Spinal cord (tissue), 10 donors: ENCODE data around the gene NFATC4. TPM values are rescaled to one million over a fixed set of nuclear protein-coding genes. Genes with fewer than 3 reads are reported as not detected.

Experiments used
- DNase-seq, 6 donors: peaks; one replicate each; pipeline versions ENCODE4 v3.0.0 to v3.0.0-alpha.2; 2013 to 2015; ENCODE audit warnings: low spot score in 6 of 6, low read depth in 4 of 6
- H3K27ac ChIP-seq: one replicate; pipeline ENCODE4 v1.5.1; 2013; ENCODE audit warnings: low read depth, low read length, control low read depth
- H3K27me3 ChIP-seq: one replicate; pipeline ENCODE4 v1.6.1; 2013; ENCODE audit warnings: low read length; ENCODE audit not compliant: control insufficient read depth, insufficient read depth
- H3K36me3 ChIP-seq: one replicate; pipeline ENCODE4 v1.6.1; 2013; ENCODE audit warnings: low read length; ENCODE audit not compliant: control insufficient read depth, insufficient read depth
- H3K4me1 ChIP-seq: one replicate; pipeline ENCODE4 v1.6.1; 2013; ENCODE audit warnings: low read length; ENCODE audit not compliant: control insufficient read depth, insufficient read depth
- H3K4me3 ChIP-seq: one replicate; pipeline ENCODE4 v1.5.1; 2013; ENCODE audit warnings: low read depth, low read length, control low read depth
- H3K9me3 ChIP-seq: one replicate; pipeline ENCODE4 v1.6.1; 2013; ENCODE audit warnings: low read length; ENCODE audit not compliant: control insufficient read depth, insufficient read depth
- WGBS: methylation state at CpG from one replicate; pipeline ENCODE4 v1.1.5; 2013; ENCODE audit warnings: missing lambda C conversion rate; ENCODE audit not compliant: insufficient coverage; 5-methylcytosine and 5-hydroxymethylcytosine counted together
- polyA plus RNA-seq, 2 donors: library from polyadenylated mRNA; unstranded; fragments of 120-200 nt; gene quantifications; one replicate each; pipeline ENCODE4 v1.2.1, GENCODE V29; 2013; ENCODE audit not compliant: insufficient read length in 2 of 2
- total RNA-seq, 2 donors: library from RNA; depleted of rRNA in 1 of 2; stranded (reverse); fragments of 120-200 nt in 1 of 2; fragments of >200 nt in 1 of 2; gene quantifications; one replicate each; pipeline versions ENCODE4 v1.2.3 to v1.2.4, GENCODE V29; 2013 to 2014
- donor health status: healthy.

NFATC4 gene
- total and polyA plus RNA-seq, 4 donors = 10.8 to 63.3 (median 32.8) TPM

DNA sequence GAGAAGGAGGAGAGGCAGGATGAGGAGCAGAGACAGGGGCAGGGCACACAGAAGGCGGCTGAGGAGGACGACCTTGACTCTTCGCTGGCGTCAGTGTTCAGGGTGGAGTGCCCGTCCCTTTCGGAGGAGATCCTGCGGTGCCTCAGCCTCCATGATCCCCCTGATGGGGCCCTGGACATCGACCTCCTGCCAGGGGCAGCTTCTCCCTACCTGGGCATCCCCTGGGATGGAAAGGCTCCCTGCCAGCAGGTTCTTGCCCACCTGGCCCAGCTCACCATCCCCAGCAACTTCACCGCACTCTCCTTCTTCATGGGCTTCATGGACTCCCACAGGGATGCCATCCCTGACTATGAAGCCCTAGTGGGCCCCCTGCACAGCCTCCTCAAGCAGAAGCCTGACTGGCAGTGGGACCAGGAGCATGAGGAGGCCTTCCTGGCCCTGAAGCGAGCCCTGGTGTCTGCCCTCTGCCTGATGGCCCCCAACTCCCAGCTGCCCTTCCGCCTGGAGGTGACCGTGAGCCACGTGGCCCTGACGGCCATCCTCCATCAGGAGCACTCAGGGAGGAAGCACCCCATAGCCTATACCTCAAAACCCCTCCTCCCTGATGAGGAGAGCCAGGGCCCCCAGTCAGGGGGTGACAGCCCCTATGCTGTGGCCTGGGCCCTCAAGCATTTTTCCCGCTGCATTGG lies 46.9 kb downstream of the NFATC4 start:
- peaks cover 56% of the 10 kb centered on the region for H3K36me3 ChIP-seq
- no peaks in the 10 kb centered on the region for H3K27me3 ChIP-seq
- no peaks in the 10 kb centered on the region for H3K9me3 ChIP-seq
- no peak overlapping the region for H3K4me3 ChIP-seq
- 93% methylated on average over 15 of the region's 15 CpGs for WGBS
- DNase-seq = no peak
- H3K4me1 ChIP-seq = peaks cover 7% of the 10 kb centered on the region
- no peak overlapping the region for H3K27ac ChIP-seq

DNA sequence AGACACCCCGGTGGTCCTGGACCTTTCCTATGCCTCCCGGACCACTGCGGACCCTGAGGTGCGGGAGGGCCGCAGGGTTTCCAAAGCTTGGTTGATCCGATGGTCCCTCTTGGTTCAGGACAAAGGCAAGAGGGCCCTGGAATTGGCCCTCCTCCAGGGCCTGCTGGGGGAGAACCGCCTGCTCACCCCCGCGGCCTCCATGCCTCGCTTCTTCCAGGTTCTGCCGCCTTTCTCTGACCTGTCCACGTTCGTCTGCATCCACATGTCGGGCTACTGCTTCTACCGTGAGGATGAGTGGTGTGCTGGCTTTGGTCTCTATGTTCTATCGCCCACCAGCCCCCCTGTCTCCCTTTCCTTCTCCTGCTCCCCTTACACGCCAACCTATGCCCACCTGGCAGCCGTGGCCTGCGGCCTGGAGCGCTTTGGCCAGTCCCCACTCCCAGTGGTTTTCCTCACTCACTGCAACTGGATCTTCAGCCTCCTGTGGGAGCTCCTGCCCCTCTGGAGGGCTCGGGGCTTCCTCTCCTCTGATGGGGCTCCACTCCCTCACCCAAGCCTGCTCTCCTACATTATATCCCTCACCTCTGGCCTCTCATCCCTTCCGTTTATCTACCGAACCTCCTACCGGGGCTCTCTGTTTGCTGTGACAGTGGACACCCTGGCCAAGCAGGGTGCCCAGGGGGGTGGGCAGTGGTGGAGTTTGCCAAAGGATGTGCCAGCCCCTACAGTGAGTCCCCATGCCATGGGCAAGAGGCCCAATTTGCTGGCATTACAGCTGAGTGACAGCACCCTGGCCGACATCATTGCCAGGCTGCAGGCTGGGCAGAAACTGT lies 47.7 kb downstream of the NFATC4 start:
- Histone ChIP-seq H3K9me3 (no peaks in the 10 kb centered on the region), H3K36me3 (peaks cover 49% of the 10 kb centered on the region), H3K27ac (no peak overlapping the region), H3K4me1 (peaks cover 7% of the 10 kb centered on the region), H3K27me3 (no peaks in the 10 kb centered on the region), H3K4me3 (no peak overlapping the region)
- WGBS = 87% methylated on average over 20 of the region's 25 CpGs
- DNase-seq = no peak

DNA sequence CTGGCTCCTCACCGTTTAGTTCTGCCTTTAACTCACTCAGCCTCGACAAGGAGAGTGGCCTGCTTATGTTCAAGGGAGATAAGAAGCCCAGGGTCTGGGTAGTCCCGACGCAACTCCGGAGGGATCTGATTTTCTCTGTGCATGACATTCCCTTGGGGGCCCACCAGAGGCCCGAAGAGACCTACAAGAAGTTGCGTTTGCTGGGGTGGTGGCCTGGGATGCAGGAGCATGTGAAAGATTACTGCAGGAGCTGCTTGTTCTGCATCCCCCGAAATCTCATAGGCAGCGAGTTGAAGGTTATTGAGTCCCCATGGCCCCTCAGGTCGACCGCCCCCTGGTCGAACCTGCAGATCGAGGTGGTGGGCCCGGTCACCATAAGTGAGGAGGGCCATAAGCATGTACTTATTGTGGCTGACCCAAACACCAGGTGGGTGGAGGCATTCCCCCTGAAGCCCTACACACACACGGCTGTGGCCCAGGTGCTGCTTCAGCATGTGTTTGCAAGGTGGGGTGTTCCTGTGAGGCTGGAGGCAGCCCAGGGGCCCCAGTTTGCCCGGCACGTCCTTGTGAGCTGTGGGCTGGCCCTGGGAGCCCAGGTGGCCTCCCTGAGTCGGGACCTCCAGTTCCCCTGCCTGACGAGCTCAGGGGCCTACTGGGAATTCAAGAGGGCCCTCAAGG lies 48.4 kb downstream of the NFATC4 start:
- peaks cover 7% of the 10 kb centered on the region for H3K4me1 ChIP-seq
- WGBS = 79% methylated on average over 19 of the region's 19 CpGs
- H3K4me3 ChIP-seq = no peak overlapping the region
- H3K9me3 ChIP-seq = no peaks in the 10 kb centered on the region
- peaks cover 42% of the 10 kb centered on the region for H3K36me3 ChIP-seq
- H3K27me3 ChIP-seq = no peaks in the 10 kb centered on the region
- H3K27ac ChIP-seq = no peak overlapping the region
- no peak for DNase-seq

DNA sequence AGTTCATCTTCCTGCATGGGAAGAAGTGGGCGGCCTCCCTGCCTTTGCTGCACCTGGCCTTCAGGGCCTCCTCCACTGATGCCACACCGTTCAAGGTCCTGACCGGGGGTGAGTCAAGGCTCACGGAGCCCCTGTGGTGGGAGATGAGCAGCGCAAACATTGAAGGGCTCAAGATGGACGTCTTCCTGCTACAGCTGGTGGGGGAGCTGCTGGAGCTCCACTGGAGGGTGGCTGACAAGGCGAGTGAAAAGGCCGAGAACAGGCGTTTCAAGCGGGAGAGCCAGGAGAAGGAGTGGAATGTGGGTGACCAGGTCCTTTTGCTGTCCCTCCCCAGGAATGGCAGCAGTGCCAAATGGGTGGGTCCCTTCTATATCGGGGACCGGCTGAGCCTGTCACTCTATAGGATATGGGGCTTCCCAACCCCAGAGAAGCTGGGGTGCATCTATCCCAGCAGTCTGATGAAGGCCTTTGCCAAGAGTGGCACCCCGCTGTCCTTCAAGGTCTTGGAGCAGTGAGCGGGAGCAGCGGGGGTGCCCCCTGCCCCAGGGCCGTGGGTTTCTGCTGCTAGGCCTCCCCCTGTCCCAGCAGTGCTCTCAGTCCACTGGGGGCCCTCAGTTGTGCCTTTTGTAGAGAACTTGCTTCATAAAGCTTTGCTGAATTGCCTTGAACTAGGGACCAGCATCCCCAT lies 49.1 kb downstream of the NFATC4 start:
- DNase-seq = no peak
- Histone ChIP-seq H3K36me3 (peaks cover 37% of the 10 kb centered on the region), H3K9me3 (no peaks in the 10 kb centered on the region), H3K27ac (no peak overlapping the region), H3K27me3 (no peaks in the 10 kb centered on the region), H3K4me3 (no peak overlapping the region), H3K4me1 (peaks cover 7% of the 10 kb centered on the region)
- 80% methylated on average over 16 of the region's 16 CpGs for WGBS

DNA sequence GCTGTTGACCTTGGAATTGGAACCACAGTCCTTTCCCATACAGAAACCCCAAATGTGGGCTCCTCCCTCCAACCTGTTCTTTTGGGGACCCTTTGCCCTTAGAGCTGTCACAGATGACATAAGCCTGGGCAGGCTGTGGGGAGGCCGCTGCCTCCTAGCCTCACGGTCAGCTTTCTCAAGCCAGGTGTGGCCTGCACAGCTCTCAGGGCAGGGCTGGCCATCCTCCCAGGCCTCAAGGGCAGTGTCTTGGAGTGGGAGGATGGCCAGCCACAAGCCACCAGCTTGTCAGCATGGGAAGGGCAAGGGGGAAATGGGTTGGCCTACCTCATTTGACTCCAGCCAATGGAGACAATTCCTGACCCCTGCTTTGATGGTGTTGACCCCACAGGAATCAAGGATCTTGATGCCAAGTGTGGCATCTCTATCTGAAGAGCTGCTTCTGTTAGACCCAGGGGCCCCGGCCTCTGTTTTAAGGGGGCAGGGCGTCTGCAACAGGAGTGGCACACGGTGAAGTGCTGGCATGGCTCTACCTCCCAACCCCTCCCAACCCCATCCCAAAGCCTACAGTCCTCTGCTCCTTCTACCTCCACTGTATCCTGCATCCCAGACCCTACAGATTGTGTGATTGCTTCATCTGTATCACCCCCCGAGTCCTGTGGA lies 50.0 kb downstream of the NFATC4 start:
- Histone ChIP-seq H3K27me3 (no peaks in the 10 kb centered on the region), H3K9me3 (no peaks in the 10 kb centered on the region), H3K4me1 (peaks cover 7% of the 10 kb centered on the region), H3K36me3 (peaks cover 36% of the 10 kb centered on the region), H3K27ac (no peak overlapping the region), H3K4me3 (no peak overlapping the region)
- no peak for DNase-seq
- WGBS = 74% methylated on average over 6 of the region's 6 CpGs

DNA sequence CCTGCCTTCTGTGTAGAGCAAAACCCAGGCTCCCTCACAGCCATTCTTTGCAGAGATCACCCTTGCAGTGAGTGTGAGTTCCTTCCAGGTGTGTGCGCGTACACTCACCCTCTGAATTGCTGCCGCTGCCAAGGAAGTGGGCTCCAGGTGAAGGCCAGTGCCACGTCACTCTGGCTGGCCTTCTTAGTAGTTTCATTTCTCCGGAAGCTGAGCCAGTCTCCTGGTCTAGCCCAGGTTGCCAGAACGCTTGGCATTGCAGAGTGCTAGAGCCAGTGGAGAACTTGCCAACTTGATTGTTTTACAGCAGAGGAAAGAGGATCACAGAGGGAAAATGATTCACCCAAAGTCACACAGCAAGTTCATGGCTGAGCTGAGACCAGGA lies 50.5 kb downstream of the NFATC4 start:
- Histone ChIP-seq H3K9me3 (no peaks in the 10 kb centered on the region), H3K27ac (no peak overlapping the region), H3K4me1 (peaks cover 7% of the 10 kb centered on the region), H3K4me3 (no peak overlapping the region), H3K27me3 (no peaks in the 10 kb centered on the region), H3K36me3 (peaks cover 33% of the 10 kb centered on the region)
- DNase-seq = no peak
- WGBS = 83% methylated on average over 6 of the region's 6 CpGs

DNA sequence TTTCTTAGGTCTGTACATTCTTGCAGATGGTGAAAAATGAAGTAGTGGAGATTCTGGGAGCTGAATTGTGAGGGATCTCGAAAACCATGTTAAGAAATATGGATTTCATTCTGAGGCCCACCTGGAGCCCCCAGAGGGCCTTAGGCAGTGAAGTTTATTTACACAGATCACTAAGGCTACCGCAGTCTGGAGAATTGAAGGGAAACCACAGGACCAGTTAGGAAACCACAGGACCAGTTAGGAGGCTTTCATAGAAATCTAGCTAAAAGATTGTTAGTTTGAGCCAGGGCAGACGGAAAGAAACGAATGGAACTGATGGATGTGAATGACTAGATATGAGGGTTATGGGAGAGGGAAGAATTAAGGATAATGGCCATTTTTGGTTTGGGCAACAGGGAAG lies 54.3 kb downstream of the NFATC4 start:
- Histone ChIP-seq H3K27ac (no peak overlapping the region), H3K27me3 (no peaks in the 10 kb centered on the region), H3K36me3 (no peaks in the 10 kb centered on the region), H3K4me1 (no peaks in the 10 kb centered on the region), H3K9me3 (no peaks in the 10 kb centered on the region), H3K4me3 (no peak overlapping the region)
- no peak for DNase-seq
- 71% methylated on average over 4 of the region's 4 CpGs for WGBS

DNA sequence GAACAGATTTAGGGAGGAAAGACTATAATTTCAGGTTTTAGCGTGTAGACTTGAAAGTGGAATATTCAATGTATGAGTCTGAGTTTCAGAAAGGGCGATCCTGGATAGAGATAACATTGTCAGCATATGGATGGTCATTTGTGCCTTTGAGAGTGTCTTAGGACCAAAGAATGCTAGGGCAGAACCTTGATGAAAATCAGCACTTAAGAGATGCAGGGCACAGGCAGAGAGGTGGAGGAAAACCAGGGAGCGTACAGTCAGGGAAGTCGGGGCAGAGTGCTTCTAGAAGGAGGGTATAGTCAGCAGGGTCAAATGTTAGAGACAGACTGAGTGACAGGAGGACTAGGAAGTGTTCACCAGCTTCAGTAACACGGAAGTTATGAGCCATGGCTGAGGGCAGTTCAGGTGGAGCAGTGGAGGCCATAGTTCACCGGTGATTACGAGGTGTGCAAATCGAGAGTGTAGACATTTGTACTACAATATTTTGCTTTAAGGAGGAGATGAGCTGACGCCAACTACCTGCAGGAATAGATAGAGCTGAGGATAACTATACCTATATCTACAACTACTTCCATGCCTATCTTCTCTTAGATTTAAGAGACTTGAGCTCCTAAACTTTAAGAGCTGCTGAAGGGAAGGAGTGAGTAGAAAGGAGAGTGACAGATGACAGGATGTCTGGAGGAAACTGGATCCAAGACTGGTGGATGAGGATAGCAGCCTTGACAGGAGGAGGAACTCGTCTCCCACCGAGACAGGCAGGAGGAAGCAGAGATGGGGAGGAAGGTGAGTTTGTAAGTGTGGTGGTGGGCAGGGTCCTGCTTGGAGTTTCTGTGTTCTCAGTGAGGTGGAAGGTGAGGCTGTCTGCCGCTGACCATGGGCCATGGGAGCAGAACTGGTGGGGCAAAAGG lies 55.0 kb downstream of the NFATC4 start:
- H3K4me1 ChIP-seq = no peaks in the 10 kb centered on the region
- H3K27ac ChIP-seq = no peak overlapping the region
- no peaks in the 10 kb centered on the region for H3K9me3 ChIP-seq
- no peaks in the 10 kb centered on the region for H3K27me3 ChIP-seq
- no peak overlapping the region for H3K4me3 ChIP-seq
- no peak for DNase-seq
- 74% methylated on average over 8 of the region's 12 CpGs for WGBS
- no peaks in the 10 kb centered on the region for H3K36me3 ChIP-seq
